ENCODE results near the gene MAP3K14. TPM values are rescaled to one million over a fixed set of nuclear protein-coding genes. Genes with fewer than 3 reads are reported as not detected.
"Not testable (repeated sequence)": the region's sequence is repeated elsewhere in the genome, so short reads cannot be mapped to it uniquely, and the experiment has no call there.

The MAP3K14 gene
- total RNA-seq, 1 donor from 2014 or later: 14.6 TPM

GRCh38 chr17:45306623-45307022, 10.2 kb downstream of the MAP3K14 start:
- intact Hi-C loops (cut with DNase I): no loop called here
- DNase-seq (ENCODE audit: low spot score): no peak

GRCh38 chr17:45306094-45306493, 10.7 kb downstream of the MAP3K14 start:
- intact Hi-C loops (cut with DNase I): no loop called here
- no peak for DNase-seq (ENCODE audit: low spot score)

GRCh38 chr17:45305530-45306087, 11.2 kb downstream of the MAP3K14 start:
- intact Hi-C loops (cut with DNase I): no loop called here
- no peak for DNase-seq (ENCODE audit: low spot score)

- no peak for DNase-seq (ENCODE audit: low spot score)
- intact Hi-C loops (cut with DNase I): no loop called here
Observed at GRCh38 chr17:45302649-45303173, 14.1 kb downstream of the MAP3K14 start.

GRCh38 chr17:45302220-45302619, 14.6 kb downstream of the MAP3K14 start:
- DNase-seq (ENCODE audit: low spot score); intact Hi-C loops (cut with DNase I): not testable (repeated sequence)

- no peak for DNase-seq (ENCODE audit: low spot score)
- intact Hi-C loops (cut with DNase I): no loop called here
Observed at GRCh38 chr17:45301674-45302073, 15.1 kb downstream of the MAP3K14 start.

GRCh38 chr17:45300060-45300751, 16.6 kb downstream of the MAP3K14 start:
- intact Hi-C loops (cut with DNase I): no loop called here
- no peak for DNase-seq (ENCODE audit: low spot score)

- intact Hi-C loops (cut with DNase I): no loop called here
- no peak for DNase-seq (ENCODE audit: low spot score)
Observed at GRCh38 chr17:45299361-45299760, 17.5 kb downstream of the MAP3K14 start.

- intact Hi-C loops (cut with DNase I): no loop called here
- DNase-seq (ENCODE audit: low spot score): no peak
Observed at GRCh38 chr17:45298546-45299285, 18.1 kb downstream of the MAP3K14 start.

- DNase-seq (ENCODE audit: low spot score): no peak
- intact Hi-C loops (cut with DNase I): no loop called here
Observed at GRCh38 chr17:45296833-45297124, 20.0 kb downstream of the MAP3K14 start.

GRCh38 chr17:45296003-45296832, 20.6 kb downstream of the MAP3K14 start:
- intact Hi-C loops (cut with DNase I): no loop called here
- no peak for DNase-seq (ENCODE audit: low spot score)

GRCh38 chr17:45294506-45294905, 22.3 kb downstream of the MAP3K14 start:
- intact Hi-C loops (cut with DNase I): loop anchor here (2.0 kb wide), 1 partner anchor 22 kb away; the partner anchor contains the start of gene MAP3K14
- no peak for DNase-seq (ENCODE audit: low spot score)

- peak; percentile 89 for DNase-seq (ENCODE audit: low spot score)
- intact Hi-C loops (cut with DNase I): loop anchor here (2.0 kb wide), 1 partner anchor 23 kb away; the partner anchor contains the start of gene MAP3K14
Observed at GRCh38 chr17:45293413-45294211, 23.2 kb downstream of the MAP3K14 start.

- DNase-seq (ENCODE audit: low spot score): no peak
Observed at GRCh38 chr17:45292696-45293412, 24.0 kb downstream of the MAP3K14 start.

GRCh38 chr17:45291171-45291805, 25.5 kb downstream of the MAP3K14 start:
- no peak for DNase-seq (ENCODE audit: low spot score)
- intact Hi-C loops (cut with DNase I): no loop called here

More at GRCh38 chr17:45292696-45293412, 24.0 kb downstream of the MAP3K14 start:
- intact Hi-C loops (cut with DNase I): no loop called here

- no peak for DNase-seq (ENCODE audit: low spot score)
- intact Hi-C loops (cut with DNase I): no loop called here
Observed at GRCh38 chr17:45290269-45290765, 26.5 kb downstream of the MAP3K14 start.

Data from cardiac septum (tissue), 1 donor.